Measurements from ENCODE around the gene ANKRD36.

DNA sequence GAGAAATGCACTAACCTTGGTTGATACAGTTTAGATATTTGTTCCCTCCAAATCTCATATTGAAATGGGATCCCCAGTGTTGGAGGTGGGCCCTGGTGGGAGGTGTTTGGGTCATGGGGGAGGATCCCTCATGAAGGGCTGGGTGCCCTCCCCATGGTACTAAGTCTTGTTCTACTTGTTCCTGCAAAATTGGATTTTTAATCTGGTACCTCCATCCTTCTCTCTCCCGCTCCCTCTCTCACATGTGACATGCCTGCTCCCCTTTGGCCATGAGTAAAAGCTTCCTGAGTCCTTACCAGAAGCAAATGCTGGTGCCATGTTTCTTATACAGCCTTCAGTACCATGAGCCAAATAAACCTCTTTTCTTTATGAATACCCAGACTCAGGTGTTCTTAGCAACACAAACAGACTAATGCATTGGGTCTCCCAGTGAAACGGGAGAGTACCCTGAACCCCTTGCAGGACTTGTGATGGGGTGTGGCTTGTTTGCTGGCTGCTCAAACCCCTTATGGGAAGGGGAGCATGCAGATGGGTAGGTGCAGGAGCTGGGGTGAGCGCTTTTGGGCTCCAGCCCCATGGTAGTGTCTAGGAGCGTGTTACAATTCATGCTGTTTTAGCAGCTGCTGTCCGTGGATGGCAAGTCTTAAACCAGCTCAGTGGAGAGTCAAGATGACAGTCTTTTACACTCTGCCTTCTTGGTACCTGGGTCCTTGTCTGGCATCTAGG lies 45.5 kb upstream of the ANKRD36 start:
- TF ChIP-seq, protein P1, sequence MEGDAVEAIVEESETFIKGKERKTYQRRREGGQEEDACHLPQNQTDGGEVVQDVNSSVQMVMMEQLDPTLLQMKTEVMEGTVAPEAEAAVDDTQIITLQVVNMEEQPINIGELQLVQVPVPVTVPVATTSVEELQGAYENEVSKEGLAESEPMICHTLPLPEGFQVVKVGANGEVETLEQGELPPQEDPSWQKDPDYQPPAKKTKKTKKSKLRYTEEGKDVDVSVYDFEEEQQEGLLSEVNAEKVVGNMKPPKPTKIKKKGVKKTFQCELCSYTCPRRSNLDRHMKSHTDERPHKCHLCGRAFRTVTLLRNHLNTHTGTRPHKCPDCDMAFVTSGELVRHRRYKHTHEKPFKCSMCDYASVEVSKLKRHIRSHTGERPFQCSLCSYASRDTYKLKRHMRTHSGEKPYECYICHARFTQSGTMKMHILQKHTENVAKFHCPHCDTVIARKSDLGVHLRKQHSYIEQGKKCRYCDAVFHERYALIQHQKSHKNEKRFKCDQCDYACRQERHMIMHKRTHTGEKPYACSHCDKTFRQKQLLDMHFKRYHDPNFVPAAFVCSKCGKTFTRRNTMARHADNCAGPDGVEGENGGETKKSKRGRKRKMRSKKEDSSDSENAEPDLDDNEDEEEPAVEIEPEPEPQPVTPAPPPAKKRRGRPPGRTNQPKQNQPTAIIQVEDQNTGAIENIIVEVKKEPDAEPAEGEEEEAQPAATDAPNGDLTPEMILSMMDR (IDR thresholded peaks at IDR 0.05) = no peak
- TF ChIP-seq POLR2A (IDR thresholded peaks at IDR 0.05) = no peak
